ENCODE data around the gene TGOLN2. TPM values are rescaled to one million over a fixed set of nuclear protein-coding genes. Genes with fewer than 3 reads are reported as not detected.

Gene TGOLN2
- total RNA-seq, 1 experiment from 2014 or later, result 43.7 TPM

DNA sequence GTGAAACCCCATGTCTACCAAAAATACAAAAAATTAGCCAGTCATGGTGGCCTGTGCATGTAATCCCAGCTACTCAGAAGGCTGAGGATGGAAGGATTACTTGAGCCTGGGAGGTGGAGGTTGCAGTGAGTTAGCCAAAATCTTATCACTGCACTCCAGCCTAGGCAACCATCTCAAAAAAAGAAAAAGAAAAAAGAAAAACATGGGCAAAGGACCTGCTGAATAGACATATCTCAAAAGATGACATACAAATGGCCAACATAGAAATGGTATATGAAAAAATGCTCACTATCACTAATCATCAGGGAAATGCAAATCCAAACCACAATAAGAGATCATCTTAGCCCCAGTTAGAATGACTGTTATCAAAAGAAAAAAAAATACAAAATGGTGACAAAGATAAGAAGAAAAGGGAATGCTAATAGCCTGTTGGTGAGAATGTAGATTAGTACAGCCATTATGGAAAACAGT is 1.4 kb upstream of the TGOLN2 start (continued):
- TF ChIP-seq, protein P1, sequence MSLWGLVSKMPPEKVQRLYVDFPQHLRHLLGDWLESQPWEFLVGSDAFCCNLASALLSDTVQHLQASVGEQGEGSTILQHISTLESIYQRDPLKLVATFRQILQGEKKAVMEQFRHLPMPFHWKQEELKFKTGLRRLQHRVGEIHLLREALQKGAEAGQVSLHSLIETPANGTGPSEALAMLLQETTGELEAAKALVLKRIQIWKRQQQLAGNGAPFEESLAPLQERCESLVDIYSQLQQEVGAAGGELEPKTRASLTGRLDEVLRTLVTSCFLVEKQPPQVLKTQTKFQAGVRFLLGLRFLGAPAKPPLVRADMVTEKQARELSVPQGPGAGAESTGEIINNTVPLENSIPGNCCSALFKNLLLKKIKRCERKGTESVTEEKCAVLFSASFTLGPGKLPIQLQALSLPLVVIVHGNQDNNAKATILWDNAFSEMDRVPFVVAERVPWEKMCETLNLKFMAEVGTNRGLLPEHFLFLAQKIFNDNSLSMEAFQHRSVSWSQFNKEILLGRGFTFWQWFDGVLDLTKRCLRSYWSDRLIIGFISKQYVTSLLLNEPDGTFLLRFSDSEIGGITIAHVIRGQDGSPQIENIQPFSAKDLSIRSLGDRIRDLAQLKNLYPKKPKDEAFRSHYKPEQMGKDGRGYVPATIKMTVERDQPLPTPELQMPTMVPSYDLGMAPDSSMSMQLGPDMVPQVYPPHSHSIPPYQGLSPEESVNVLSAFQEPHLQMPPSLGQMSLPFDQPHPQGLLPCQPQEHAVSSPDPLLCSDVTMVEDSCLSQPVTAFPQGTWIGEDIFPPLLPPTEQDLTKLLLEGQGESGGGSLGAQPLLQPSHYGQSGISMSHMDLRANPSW (CRISPR knock-in tag; conservative IDR thresholded peaks at IDR 0.05; ENCODE audit: low read depth), result no peak
- TF ChIP-seq ZNF396 (CRISPR knock-in tag; IDR thresholded peaks at IDR 0.05; ENCODE audit: borderline replicate concordance) (no peak), ETV6 (CRISPR knock-in tag; IDR thresholded peaks at IDR 0.05) (no peak), ZNF232 (CRISPR knock-in tag; IDR thresholded peaks at IDR 0.05) (no peak), PRRX2 (CRISPR knock-in tag; IDR thresholded peaks at IDR 0.05) (no peak), IRF2 (CRISPR knock-in tag; IDR thresholded peaks at IDR 0.05; ENCODE audit: borderline replicate concordance, low read depth) (no peak)
- TF ChIP-seq, protein P2, sequence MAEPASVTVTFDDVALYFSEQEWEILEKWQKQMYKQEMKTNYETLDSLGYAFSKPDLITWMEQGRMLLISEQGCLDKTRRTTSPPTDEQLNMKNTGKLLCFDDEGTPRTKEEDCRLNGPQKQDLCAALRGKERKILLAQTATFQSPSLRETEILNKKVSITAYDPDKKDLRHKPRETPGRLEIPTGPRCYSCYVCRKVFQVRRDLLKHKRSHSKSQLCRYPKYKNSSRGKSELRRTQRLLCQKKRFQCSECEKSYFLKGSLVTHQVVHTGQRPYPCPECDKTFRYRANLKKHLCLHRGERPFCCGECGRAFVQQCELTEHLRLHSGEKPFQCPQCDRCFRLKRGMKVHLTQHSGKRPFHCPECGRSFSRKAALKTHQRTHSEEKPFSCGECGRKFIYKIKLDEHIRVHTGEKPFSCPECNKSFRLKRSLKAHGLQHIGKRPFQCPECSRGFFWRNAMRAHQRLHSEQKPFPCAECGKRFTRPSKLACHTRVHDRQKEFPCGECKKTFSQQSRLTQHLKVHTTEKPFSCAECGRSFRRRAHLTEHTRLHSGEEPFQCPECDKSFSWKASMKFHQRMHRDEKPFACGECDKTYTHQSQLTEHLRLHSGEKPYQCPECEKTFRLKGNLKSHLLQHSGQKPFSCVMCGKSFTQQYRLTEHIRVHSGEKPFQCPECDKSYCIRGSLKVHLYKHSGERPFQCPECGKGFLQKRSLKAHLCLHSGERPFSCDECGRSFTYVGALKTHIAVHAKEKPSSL (CRISPR knock-in tag; conservative IDR thresholded peaks at IDR 0.05), result no peak
- TF ChIP-seq, protein P3, sequence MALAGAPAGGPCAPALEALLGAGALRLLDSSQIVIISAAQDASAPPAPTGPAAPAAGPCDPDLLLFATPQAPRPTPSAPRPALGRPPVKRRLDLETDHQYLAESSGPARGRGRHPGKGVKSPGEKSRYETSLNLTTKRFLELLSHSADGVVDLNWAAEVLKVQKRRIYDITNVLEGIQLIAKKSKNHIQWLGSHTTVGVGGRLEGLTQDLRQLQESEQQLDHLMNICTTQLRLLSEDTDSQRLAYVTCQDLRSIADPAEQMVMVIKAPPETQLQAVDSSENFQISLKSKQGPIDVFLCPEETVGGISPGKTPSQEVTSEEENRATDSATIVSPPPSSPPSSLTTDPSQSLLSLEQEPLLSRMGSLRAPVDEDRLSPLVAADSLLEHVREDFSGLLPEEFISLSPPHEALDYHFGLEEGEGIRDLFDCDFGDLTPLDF (CRISPR knock-in tag; IDR thresholded peaks at IDR 0.05), result no peak

DNA sequence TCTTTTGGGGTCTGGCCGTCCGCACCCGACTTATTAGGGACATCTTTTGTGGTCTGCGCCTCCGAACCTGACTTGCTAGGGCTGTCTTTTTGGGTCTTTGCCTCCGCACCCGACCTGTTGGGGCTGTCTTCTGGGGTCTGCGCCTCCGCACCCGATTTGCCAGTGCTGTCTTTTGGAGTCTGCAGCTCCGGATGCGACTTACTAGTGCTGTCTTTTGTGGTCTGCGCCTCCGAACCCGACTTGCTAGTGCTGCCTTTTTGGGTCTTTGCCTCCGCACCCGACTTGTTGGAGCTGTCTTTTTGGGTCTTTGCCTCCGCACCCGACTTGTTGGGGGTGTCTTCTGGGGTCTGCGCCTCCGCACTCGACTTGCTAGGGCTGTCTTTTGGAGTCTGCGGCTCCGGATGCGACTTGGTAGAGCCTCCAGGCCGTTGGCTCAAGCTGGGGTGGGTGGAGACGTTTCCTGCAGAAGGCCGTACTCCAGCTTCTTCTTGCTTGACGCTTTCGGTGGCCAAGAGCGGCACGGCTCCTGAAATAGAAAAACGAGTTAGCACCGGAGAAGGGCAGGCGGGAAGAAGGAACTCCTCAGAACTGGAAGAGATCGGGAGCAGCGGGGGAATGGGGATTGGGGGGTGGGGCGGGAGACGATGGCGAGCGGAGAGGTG is 498 bp downstream of the TGOLN2 start:
- Mint-ChIP-seq H3K4me1 (peaks cover 45% of the 10 kb centered on the region), H3K27me3 (ENCODE audit: low read depth) (no peaks in the 10 kb centered on the region), H3K36me3 (peaks cover 34% of the 10 kb centered on the region), H3K4me3 (peak overlapping the region; percentile 97), H3K9me3 (peaks cover 4% of the 10 kb centered on the region; the same call in 1 of the 2 replicates), H3K27ac (peak overlapping the region; percentile 100)
- peak; percentile 32 for DNase-seq (ENCODE audit: low spot score)
- peak; percentile 6 for ATAC-seq
- POLR2A ChIA-PET, result interaction anchor here (2.0 kb wide), 1 partner anchor 27 kb away, joined by 11 read pairs; the partner anchor contains the start of genes ELMOD3 and RETSAT
- TF ChIP-seq CREB1 (CRISPR knock-in tag; IDR thresholded peaks at IDR 0.05), result no peak
- TF ChIP-seq, protein P4, sequence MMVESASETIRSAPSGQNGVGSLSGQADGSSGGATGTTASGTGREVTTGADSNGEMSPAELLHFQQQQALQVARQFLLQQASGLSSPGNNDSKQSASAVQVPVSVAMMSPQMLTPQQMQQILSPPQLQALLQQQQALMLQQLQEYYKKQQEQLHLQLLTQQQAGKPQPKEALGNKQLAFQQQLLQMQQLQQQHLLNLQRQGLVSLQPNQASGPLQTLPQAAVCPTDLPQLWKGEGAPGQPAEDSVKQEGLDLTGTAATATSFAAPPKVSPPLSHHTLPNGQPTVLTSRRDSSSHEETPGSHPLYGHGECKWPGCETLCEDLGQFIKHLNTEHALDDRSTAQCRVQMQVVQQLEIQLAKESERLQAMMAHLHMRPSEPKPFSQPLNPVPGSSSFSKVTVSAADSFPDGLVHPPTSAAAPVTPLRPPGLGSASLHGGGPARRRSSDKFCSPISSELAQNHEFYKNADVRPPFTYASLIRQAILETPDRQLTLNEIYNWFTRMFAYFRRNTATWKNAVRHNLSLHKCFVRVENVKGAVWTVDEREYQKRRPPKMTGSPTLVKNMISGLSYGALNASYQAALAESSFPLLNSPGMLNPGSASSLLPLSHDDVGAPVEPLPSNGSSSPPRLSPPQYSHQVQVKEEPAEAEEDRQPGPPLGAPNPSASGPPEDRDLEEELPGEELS (CRISPR knock-in tag; IDR thresholded peaks at IDR 0.05), result 0 out of 2 replicates have a peak, but pooled peaks have one; percentile 1
- CTCF ChIA-PET, result interaction anchor here (0.5 to 3.3 kb wide), 7 partner anchors 27 to 391 kb away, joined by 3 to 15 read pairs (median 5); no protein-coding TSS in a partner anchor

DNA sequence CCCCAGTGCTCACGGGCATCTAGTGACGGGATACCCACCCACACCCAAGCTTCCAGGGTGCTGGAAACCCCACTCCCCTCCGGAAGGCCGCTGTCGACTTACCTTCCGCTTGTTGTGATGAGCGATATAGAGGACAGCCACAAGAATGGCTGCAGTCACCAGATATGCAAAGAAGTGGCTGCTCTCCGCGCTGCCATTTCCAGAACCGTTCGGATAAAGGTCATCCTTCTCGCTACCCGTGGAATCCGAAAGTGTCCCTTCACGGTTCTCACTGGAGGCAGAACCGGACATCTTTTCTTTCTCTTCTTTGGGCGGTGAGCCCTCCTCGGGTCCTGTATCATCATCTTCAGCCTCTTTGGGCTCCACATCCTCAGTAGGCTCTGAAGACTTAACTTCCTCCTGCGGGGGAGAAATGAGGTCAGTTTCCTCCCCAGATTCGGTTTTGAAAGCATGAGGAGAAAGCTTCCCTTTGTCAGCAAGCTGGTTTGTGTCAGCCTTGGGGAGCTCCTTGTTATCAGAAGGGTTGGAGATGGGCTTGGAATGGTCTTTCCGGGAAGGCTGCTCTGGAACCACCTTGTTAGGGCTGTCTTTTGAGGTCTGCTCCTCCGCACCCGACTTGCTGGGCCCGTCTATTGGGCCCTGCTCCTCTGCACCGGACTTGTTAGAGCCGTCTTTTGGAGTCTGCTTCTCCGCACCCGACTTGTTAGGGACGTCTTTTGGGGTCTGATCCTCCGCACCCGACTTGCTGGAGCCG is 1.2 kb downstream of the TGOLN2 start:
- peaks cover 4% of the 10 kb centered on the region; the same call in 1 of the 2 replicates for H3K9me3 Mint-ChIP-seq
- DNase-seq (ENCODE audit: low spot score), result no peak
- H3K36me3 Mint-ChIP-seq, result peaks cover 41% of the 10 kb centered on the region
- peaks cover 40% of the 10 kb centered on the region for H3K4me1 Mint-ChIP-seq
- ChIA-PET POLR2A (interaction anchor here (2.0 kb wide), 1 partner anchor 28 kb away, joined by 11 read pairs; the partner anchor contains the start of genes ELMOD3 and RETSAT), CTCF (interaction anchor here (1.0 to 3.3 kb wide), 3 partner anchors 27 to 260 kb away, joined by 5 to 15 read pairs (median 10); no protein-coding TSS in a partner anchor)
- H3K27ac Mint-ChIP-seq, result no peak overlapping the region
- H3K4me3 Mint-ChIP-seq, result peak overlapping the region; percentile 97
- TF ChIP-seq, protein P5, sequence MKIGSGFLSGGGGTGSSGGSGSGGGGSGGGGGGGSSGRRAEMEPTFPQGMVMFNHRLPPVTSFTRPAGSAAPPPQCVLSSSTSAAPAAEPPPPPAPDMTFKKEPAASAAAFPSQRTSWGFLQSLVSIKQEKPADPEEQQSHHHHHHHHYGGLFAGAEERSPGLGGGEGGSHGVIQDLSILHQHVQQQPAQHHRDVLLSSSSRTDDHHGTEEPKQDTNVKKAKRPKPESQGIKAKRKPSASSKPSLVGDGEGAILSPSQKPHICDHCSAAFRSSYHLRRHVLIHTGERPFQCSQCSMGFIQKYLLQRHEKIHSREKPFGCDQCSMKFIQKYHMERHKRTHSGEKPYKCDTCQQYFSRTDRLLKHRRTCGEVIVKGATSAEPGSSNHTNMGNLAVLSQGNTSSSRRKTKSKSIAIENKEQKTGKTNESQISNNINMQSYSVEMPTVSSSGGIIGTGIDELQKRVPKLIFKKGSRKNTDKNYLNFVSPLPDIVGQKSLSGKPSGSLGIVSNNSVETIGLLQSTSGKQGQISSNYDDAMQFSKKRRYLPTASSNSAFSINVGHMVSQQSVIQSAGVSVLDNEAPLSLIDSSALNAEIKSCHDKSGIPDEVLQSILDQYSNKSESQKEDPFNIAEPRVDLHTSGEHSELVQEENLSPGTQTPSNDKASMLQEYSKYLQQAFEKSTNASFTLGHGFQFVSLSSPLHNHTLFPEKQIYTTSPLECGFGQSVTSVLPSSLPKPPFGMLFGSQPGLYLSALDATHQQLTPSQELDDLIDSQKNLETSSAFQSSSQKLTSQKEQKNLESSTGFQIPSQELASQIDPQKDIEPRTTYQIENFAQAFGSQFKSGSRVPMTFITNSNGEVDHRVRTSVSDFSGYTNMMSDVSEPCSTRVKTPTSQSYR (CRISPR knock-in tag; IDR thresholded peaks at IDR 0.05), result no peak
- no peak for TF ChIP-seq JAZF1 (CRISPR knock-in tag; IDR thresholded peaks at IDR 0.05)
- no peak for TF ChIP-seq MYBL2 (CRISPR knock-in tag; IDR thresholded peaks at IDR 0.05)
- TF ChIP-seq ZNF219 (CRISPR knock-in tag; IDR thresholded peaks at IDR 0.05; ENCODE audit: borderline replicate concordance), result no peak
- TF ChIP-seq MXD4 (CRISPR knock-in tag; IDR thresholded peaks at IDR 0.05; ENCODE audit: borderline replicate concordance), result no peak
- TF ChIP-seq OVOL2 (CRISPR knock-in tag; IDR thresholded peaks at IDR 0.05; ENCODE audit: borderline replicate concordance), result no peak
- H3K27me3 Mint-ChIP-seq (ENCODE audit: low read depth), result no peaks in the 10 kb centered on the region
- ATAC-seq, result no peak
